GM18498 (cell line): Measurements from ENCODE around the gene ETNK2.

Source experiments
- ATAC-seq: cut with Tn5 transposase; IDR thresholded peaks from one replicate; pipeline ENCODE4 v1.9.1; 2021; ENCODE audit warnings: mild to moderate bottlenecking, moderate library complexity; ENCODE audit not compliant: unreplicated experiment

The ETNK2 gene

DNA sequence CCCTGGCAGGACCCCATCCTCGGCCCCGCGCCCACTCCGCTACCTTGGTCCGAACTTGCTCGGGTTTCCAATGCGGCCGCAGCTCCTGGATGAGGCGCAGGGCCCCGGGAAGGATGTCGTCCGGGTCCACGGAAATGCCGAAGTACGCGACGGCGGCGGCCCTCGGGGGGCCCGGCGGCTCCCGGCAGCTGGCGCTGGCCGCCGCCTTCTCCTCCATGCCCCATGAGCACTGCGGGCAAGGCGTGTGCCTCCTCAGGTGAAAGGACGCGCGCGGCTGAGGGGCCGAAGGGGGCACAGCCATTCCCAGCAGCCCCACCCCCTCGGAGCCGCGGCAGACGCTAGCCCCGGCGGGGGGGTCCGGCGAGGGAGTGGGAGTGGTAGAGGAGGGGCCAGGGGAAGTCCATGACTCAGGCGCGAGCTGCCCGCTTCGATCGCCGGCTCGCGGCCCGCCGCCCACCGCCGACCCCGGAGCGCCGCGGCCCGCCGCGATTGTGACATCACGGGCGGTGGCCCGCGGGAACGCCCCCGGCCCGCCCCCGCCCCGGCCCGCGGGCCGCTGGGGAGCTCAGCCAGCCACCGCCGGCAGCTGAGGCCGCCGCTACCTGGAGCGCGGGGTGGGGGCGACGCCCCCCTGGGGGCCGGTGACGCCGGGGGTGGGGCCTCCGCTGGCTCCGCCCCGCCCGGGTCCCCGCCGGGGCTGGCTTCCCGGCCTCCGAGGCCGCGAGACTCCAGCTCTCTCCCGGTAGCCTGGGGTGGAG is at the start of gene ETNK2:
TSS of gene ETNK2 (minus strand) at position 493 of the 758 bp plus-strand sequence. CDS start at position 301, 192 bp downstream.
- ATAC-seq: no peak

GRCh38 chr1:204201348-204202040 is 49.6 kb upstream of the ETNK2 start:
- ATAC-seq: no peak

- no peak for ATAC-seq
Observed at GRCh38 chr1:204199579-204199978, 47.7 kb upstream of the ETNK2 start.

DNA sequence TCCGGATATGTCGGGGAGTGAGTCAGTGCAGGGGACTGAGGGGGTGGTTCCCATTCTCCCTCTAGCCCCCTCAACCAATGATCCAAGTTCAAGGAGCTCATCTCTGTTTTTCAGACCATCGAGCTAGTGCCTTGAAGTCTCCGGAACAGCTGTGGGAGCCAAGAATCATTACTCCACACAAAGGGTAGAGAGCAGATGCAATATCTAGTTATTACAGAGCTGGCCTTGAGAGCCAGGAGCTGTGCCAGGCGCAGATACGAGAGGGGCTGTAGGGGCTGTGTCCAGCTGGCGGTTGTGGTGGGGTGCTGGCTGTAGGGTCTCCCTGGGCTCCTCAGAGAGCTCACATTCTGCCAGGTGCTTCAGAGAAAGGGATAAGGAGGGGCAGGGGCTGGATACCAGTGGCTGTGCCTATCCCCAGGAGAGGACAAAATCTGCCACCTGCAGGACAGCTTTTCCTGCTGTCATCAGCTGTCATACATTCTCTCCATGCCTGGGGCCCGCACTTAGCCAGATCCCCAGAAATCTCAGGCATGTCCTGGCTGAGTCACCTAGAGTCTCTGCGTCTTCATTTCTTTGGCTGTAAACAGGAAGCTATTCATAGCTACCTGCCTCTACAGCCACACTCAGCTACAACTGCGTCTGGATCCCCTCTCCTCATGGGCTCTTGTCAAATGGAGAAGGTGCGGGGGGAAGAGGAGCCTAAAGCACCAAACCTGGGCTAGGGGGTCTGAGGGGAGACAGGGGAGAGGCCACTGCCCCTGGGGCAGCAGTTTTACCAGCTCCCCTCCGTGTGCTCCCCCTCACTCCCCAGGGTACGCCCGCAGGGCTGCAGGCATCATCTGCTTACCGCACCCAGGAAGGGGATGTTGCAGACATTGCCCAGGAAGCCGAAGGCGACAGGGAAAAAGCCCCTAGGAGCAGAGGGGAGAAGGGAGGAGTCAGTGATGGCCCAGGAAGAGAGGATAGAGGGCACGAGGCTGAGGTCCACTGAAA is 46.8 kb upstream of the ETNK2 start:
- ATAC-seq: no peak

DNA sequence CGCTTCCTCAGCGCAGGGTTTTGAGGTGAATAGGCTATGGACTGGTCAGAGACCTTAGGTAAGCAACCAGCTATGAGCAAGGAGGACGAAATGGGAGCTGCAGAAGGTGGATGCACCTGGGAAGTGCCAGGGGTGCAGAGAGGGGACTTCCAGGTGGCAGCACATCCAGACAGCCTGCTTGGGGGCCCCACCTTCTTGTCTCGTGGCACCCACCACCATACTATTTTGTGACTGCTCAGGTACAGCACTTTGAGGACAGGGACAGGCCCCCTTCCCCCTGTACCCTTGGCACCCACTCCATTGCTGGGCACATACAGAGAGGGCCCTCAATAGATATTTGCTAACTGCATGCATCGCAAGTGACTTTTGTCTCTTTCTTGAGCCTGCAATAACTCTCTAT is 45.2 kb upstream of the ETNK2 start:
- no peak for ATAC-seq

DNA sequence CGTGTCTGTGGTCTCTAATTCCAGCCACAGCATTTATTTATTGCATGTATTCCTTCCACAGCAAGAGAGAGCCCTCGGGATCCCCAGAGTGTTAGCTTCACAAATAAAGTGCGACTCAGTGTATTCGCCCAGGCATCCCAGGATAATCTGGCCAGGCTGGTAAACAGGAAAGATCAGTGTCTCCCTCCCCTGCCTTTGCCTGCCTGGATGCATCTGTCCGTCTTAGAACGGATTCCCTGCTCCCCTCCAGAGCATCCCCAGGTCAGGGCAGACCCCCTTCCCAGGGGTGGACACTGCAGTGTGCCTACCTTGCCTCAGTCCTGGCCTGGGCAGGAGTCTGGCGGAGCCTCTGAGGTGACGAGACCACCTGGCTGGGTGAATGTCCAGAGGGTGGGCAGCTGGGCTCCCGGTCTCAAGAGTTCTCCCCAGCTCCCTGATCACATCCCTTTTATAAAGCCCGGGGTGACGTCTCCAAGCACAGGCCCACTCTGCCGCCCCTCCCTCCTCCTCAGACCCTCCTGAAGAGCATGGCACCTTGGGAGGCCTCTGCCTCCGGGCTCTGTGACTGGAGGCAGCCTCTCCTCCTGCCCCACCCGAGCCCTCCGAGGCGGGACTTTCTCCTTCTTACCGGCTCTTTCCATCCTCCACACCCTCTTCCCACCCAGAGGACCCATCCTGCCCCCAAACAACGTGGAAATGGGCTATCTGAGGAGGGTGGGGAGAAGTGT is 44.4 kb upstream of the ETNK2 start, which contains the start of gene KISS1:
TSS of gene KISS1 (minus strand) at position 424 of the 728 bp plus-strand sequence. CDS start 3,615 bp downstream, outside the sequence.
- no peak for ATAC-seq

DNA sequence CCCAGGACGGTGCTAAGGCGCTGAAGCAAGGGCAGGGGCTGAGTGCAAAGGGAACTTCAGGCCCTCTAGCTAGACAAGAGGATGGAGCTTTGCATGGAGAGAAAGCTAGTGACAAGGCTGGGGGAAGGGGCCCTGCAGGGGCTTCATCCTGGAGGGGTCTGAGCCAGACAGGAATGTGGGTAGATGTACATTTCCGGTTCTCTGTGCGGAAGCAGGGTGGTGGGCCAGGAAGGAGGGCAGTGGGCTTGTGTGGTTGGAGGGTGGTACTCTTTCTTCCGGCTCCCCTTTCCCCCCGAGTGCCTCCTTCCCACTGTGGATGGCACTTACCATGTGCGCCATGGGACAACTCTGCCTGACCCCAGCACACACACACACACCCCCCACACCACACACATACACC is 42.9 kb upstream of the ETNK2 start:
- no peak for ATAC-seq

DNA sequence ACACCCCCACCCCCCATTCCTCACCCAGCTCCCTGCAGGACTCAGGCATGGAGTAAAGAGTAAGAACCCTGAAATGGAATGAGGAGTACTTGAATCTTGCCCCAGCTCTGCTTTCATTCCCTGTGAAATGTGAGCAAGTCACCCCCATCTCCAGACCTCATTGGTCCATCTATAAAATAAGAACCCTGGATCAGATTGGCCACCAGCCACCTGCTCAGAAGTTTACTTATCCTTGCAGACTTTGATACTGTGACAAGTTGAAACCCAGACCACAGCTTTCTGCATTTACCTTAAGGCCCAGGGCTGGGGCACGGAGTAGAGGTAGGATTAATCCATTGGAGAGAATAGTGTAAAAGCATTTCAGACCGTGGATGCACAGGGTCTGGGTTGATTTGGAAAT is 42.2 kb upstream of the ETNK2 start:
- no peak for ATAC-seq

- ATAC-seq: no peak
Observed at GRCh38 chr1:204192589-204193352, 40.9 kb upstream of the ETNK2 start.

DNA sequence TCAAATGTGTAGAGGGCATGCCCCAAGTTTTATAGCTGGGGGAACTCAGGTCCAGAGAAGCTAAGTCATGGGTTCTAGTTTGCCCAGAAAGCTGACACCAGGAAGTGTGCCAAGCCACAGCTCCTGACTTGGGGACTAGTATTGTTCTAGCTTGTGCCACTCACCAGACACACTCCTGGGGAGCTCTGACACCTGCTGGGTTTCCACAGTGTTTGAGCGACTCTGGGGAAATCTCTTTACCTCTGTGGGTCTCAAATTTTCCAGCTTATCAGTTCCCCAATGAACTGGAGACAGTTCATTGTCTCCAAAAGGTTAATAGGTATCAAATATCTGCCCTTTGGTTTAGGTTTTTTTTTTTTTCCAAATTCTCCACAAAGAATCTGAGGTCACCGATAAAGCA is 40.2 kb upstream of the ETNK2 start:
- ATAC-seq: no peak

GRCh38 chr1:204191456-204191855 is 39.6 kb upstream of the ETNK2 start:
- ATAC-seq: no peak

DNA sequence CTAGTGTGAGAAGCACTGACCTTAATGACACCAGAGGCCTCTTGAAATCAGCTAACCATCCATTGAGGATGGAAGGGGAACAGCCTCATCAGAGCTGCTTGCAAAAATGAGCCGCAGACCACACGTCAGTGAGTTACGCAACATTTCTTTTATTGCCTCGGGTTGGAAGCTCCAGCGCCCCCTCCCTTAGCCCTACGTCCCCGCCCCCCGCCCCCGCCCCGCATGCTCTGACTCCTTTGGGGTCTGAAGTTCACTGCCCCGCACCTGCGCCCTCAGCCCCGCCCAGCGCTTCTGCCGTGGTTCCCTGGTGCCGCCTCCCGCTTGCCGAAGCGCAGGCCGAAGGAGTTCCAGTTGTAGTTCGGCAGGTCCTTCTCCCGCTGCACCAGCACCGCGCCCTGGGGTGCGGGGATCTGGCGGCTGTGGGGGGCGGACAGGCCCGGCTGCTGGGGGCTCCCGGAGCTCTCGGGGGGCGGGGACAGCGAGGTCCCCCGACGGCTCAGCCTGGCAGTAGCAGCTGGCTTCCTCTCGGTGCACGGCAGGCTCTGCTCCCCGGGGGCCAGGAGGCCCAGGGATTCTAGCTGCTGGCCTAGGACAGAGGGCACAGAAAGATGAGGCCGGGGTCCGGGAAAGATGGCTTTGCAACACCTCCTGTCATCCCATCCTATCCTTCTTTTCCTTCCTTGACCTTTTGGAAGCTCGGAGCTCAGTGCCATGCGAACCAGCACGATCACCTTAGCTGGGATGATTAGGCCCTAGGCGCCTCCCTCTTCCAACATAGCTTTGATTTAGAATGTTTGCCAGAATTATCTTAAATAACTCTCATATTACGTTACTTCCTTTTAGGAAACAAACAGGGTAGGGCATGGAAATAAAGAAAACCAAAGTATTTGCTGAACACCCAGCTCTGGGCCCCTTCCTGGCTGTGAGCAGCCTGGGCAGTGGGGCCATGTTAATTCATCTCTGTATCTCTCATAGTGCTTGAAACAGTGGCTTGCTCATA is 38.7 kb upstream of the ETNK2 start:
- ATAC-seq: no peak

GRCh38 chr1:204188959-204189639 is 37.3 kb upstream of the ETNK2 start:
- ATAC-seq: no peak

- ATAC-seq: no peak
Observed at GRCh38 chr1:204186597-204186996, 34.8 kb upstream of the ETNK2 start.

DNA sequence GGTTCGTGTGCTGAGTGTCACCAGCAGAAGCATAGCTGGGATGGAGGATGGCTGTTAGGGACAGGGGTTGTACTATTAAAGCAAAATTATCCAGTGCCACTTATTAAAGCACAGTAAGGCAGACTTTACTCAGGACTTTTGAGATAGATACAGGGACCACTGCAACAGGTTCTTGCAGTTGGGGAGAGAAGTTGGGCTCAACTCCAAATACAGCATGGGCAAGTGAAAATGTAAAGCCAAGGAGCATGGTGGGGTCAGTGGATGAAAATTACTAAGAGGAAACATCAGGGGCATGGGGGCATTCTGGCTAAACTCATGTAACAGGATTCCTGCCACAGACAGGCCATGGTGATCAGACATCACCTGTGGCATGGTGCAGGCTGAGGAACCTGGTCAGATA is 29.3 kb upstream of the ETNK2 start:
- no peak for ATAC-seq

DNA sequence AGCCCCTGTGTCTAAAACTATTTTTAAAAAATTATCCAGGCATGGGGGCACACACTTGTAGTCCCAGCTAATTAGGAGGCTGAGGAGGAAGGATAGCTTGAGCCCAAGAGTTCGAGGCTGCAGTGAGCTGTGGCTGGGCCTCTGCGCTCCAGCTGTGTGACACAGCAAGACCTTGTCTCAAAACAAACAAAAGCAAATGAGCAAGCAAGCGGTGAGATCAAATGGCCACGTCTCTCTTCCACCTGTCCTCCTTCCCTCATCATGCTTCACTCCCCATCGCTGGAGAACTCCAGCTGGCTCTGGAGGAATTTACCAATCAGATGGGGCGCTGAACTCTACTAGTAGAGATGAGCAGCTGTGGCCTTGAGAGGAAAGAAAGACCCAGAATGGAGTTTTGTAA is 28.3 kb upstream of the ETNK2 start:
- no peak for ATAC-seq

DNA sequence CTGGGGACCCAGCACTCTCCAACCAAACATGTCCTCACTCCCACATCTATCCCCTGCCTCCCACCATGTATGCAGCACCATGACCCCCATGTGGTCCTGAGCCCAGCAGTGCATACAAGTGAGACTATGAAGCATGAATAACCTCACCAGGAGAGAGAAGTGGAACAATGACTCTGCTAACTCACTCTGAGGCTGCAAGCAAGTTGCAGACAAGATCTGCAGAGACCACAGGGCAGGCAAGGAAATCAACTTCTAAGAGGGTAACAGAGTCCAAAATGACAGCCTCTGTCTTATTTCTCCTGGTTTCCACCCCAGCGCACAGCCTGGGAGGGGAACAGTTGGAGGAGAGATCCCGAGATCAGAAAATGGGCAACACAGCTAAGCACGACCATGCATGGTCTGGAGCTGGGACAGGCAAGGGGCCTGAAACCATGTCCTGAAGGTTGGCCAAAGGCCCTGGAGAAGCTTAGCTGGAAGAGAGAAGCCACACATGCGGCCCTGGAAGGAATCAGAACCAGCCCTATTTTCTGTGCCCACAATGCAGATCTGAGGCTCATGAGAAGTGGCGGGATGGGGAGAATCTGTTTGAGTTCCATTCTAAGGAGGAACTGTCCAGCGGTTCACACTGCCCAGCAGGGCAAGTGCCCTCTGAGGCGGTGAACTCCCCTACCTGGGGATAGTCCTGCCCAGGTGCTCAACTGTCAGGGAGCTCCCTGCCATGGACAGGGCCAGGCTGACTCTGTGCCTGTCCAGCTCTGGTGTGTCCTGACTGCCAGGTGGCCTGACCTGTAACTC is 26.8 kb upstream of the ETNK2 start:
- no peak for ATAC-seq
